NCI-H2107 treated with DMSO at 0.1 percent for 48 hours (cell line): Measurements from ENCODE around the gene ST6GALNAC6.
"Not testable (repeated sequence)": the region's sequence is repeated elsewhere in the genome, so short reads cannot be mapped to it uniquely, and the experiment has no call there.

ENCODE experiments used
- DNase-seq: peaks from one replicate; lab custom pipeline; 2025; ENCODE audit not compliant: unreplicated experiment; lab: John Stamatoyannopoulos, UW

The ST6GALNAC6 gene

GRCh38 chr9:127841087-127841835 is 58.1 kb downstream of the ST6GALNAC6 start:
- DNase-seq: no peak

DNA sequence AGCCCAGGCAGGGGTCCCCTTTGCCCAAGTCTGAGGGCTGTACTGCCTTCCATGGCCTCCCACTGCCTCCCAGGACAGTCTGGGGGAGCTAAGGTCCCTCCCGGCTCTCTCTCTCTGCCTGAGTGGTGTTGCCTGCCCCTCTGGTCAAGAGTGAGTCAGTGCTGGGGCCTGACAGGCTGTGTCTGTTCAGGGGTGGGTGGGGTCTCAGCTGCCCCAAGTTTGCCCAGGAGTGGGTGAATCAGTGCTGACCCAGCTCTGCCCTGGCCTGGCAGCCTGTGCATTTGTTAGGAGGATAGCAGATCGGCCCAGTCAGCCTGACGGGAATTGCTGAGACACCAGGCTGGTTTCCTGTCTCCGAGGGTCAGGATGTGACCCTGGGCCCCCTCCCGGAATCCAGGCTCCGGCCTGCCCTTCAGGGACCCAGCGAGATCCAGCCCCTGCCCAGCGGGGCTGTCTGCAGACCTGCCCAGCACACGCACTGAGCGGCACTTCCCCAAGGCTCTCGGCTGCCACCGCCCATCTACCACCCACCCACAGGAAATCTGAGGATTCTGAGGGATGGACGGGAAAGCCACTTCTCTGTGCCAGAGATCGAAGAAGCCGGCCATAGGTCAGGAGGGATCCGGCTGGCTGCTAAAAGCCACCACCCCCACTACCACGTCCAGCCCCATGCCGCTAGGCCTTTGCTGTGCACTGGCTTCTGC is 60.9 kb downstream of the ST6GALNAC6 start:
- DNase-seq: no peak

GRCh38 chr9:127837346-127837745 is 62.1 kb downstream of the ST6GALNAC6 start:
- DNase-seq: no peak

DNA sequence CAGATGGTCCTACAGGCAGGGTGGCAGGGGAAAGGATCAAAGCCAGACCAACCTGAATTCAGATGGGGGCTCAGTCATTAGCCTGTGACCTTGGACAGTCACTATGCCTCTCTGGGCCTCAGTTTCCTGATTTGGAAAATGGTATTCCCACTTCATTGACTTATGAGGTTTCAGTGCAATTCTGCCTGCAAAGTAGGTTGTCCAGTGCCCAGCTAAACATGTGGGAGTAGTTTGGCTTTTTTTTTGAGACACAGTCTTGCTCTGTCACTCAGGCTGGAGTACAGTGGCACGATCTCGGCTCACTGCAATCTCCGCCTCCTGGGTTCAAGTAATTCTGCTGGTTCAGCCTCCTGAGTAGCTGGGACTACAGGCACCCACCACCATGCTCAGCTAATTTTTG is 62.8 kb downstream of the ST6GALNAC6 start:
- not testable (repeated sequence) for DNase-seq

- DNase-seq: no peak
These were observed 63.3 kb downstream of the ST6GALNAC6 start for GRCh38 chr9:127835991-127836516.
